HCT116 (cell line): ENCODE results near the gene FAT1. TPM values are rescaled to one million over a fixed set of nuclear protein-coding genes. Genes with fewer than 3 reads are reported as not detected.

Experiments
- ATAC-seq: fragments of 200-7000 bp; cut with Tn5 transposase; 2 replicates; pipeline ENCODE4 v1.9.1; 2020; ENCODE audit warnings: mild to moderate bottlenecking, moderate library complexity
- BruUV-seq: library from RNA; stranded (reverse); fragments of 400-500 nt; replicated peaks from 2 replicates; lab custom pipeline; 2021; lab: Mats Ljungman, UMichigan
- CTCF ChIA-PET: fragments of 300-600 bp; sonication (Branson Sonifier 250); formaldehyde crosslinking; loops from one replicate; lab custom pipeline; 2021; ENCODE audit warnings: antibody characterized with exemption; lab: Charles Lee
- POLR2A ChIA-PET: fragments of 300-600, 350-600 bp; sonication (Branson Sonifier 250); formaldehyde crosslinking; loops from one replicate; lab custom pipeline; 2021; ENCODE audit warnings: antibody characterized with exemption; lab: Charles Lee
- RAD21 ChIA-PET, 2 experiments: fragments of 300-600 bp; sonication (Branson Sonifier 250); formaldehyde crosslinking; loops; one replicate each; lab custom pipeline; 2023; ENCODE audit warnings: low total read pairs in 2 of 2; ENCODE audit not compliant: uncharacterized antibody in 2 of 2, unreplicated experiment in 2 of 2, low non-redundant PET in 1 of 2; lab: Charles Lee
- DNase-seq: peaks from one replicate; pipeline ENCODE4 v3.0.0-alpha.2; 2010; ENCODE audit warnings: low read depth, low spot score
- H2AFZ ChIP-seq: fragments of 200-600 bp; shearing (Covaris generic), sonication (generic); 2 replicates; pipeline ENCODE4 v1.6.1; 2017; ENCODE audit warnings: low read depth, mixed run types, mixed read lengths, antibody characterized with exemption, low read length; ENCODE audit not compliant: poor library complexity, severe bottlenecking
- H3K27ac ChIP-seq: 2 replicates; pipeline ENCODE4 v1.5.1; 2012; ENCODE audit warnings: low read depth, low read length
- H3K27me3 ChIP-seq: fragments of 200-600 bp; sonication (generic); 2 replicates; pipeline ENCODE4 v1.6.1; 2016; ENCODE audit warnings: mixed run types, low read length, mixed read lengths; ENCODE audit not compliant: insufficient read depth
- H3K36me3 ChIP-seq, 2 experiments: fragments of 200-500 bp in 1 of 2; fragments of 200-600 bp in 1 of 2; sonication (Bioruptor generic) in 1 of 2; sonication (generic) in 1 of 2; 2 replicates each; pipeline versions ENCODE4 v1.5.1 to v1.6.1; 2014 to 2016; ENCODE audit warnings: low read length in 2 of 2, inconsistent platforms in 1 of 2, mixed read lengths in 1 of 2, mixed run types in 1 of 2; ENCODE audit not compliant: insufficient read depth in 2 of 2, control insufficient read depth in 1 of 2
- H3K4me1 ChIP-seq, 2 experiments: fragments of 200-600 bp in 1 of 2; sonication (generic) in 1 of 2; 2 replicates each; pipeline versions ENCODE4 v1.5.1 to v1.6.1; 2012 to 2017; ENCODE audit warnings: low read length in 2 of 2, inconsistent platforms in 1 of 2, mild to moderate bottlenecking in 1 of 2, mixed read lengths in 1 of 2, mixed run types in 1 of 2, moderate library complexity in 1 of 2; ENCODE audit not compliant: insufficient read depth in 2 of 2, control insufficient read depth in 1 of 2
- H3K4me2 ChIP-seq: fragments of 200-600 bp; sonication (generic); 2 replicates; pipeline ENCODE4 v1.6.1; 2017; ENCODE audit warnings: mixed run types, low read length, mixed read lengths
- H3K4me3 ChIP-seq, 2 experiments: fragments of 200-600 bp in 1 of 2; sonication (generic) in 1 of 2; replicated peaks in 1 of 2; 2 replicates each; pipeline ENCODE4 v1.5.1; 2011 to 2016; ENCODE audit warnings: low read length in 2 of 2, control low read depth in 1 of 2, low read depth in 1 of 2, mild to moderate bottlenecking in 1 of 2, mixed read lengths in 1 of 2, mixed run types in 1 of 2
- H3K79me2 ChIP-seq: fragments of 200-600 bp; sonication (generic); 2 replicates; pipeline ENCODE4 v1.6.1; 2017; ENCODE audit warnings: mild to moderate bottlenecking, mixed run types, low read length, moderate library complexity, mixed read lengths; ENCODE audit not compliant: insufficient read depth
- H3K9ac ChIP-seq: fragments of 200-600 bp; sonication (generic); 2 replicates; pipeline ENCODE4 v1.6.1; 2016; ENCODE audit warnings: low read length, mixed read lengths
- H3K9me2 ChIP-seq: fragments of 200-600 bp; sonication (generic), shearing (Covaris generic); 2 replicates; pipeline ENCODE4 v1.6.1; 2017; ENCODE audit warnings: mixed run types, mild to moderate bottlenecking, moderate library complexity; ENCODE audit not compliant: insufficient read depth
- H3K9me3 ChIP-seq, 2 experiments: fragments of 200-500 bp in 1 of 2; fragments of 200-600 bp in 1 of 2; sonication (Bioruptor generic) in 1 of 2; sonication (generic) in 1 of 2; 2 replicates each; pipeline ENCODE4 v1.6.1; 2014 to 2017; ENCODE audit warnings: low read length in 2 of 2, mixed read lengths in 2 of 2, inconsistent platforms in 1 of 2, low read depth in 1 of 2, mild to moderate bottlenecking in 1 of 2, mixed run types in 1 of 2, moderate library complexity in 1 of 2; ENCODE audit not compliant: control insufficient read depth in 1 of 2, insufficient read depth in 1 of 2
- H4K20me1 ChIP-seq: fragments of 200-600 bp; sonication (generic), shearing (Covaris generic); 2 replicates; pipeline ENCODE4 v1.6.1; 2017; ENCODE audit warnings: mixed run types, mild to moderate bottlenecking, moderate library complexity; ENCODE audit not compliant: insufficient read depth
- EZH2phosphoT487 ChIP-seq: fragments of 200-600 bp; IDR thresholded peaks from 2 replicates; pipeline ENCODE4 v1.6.1; 2018; ENCODE audit warnings: antibody characterized with exemption, borderline replicate concordance
- JUND ChIP-seq: IDR thresholded peaks from 2 replicates; pipeline ENCODE4 v1.6.1; 2012
- POLR2A ChIP-seq: IDR thresholded peaks from 2 replicates; pipeline ENCODE4 v1.7.0; 2011; ENCODE audit warnings: borderline replicate concordance; ENCODE audit not compliant: insufficient read depth, insufficient read length; ENCODE audit errors: extremely low read depth
- POLR2AphosphoS5 ChIP-seq: IDR thresholded peaks from 2 replicates; pipeline ENCODE4 v1.6.1; 2011; ENCODE audit warnings: mild to moderate bottlenecking, low read depth, low read length, moderate library complexity
- SIN3A ChIP-seq: IDR thresholded peaks from 2 replicates; pipeline ENCODE4 v1.6.1; 2012; ENCODE audit warnings: low read depth
- SP1 ChIP-seq: IDR thresholded peaks from 2 replicates; pipeline ENCODE4 v1.6.1; 2012; ENCODE audit warnings: low read depth
- SRF ChIP-seq: IDR thresholded peaks from 2 replicates; pipeline ENCODE4 v1.6.1; 2012; ENCODE audit warnings: low read depth
- TCF7L2 ChIP-seq: IDR thresholded peaks from 2 replicates; pipeline ENCODE4 v1.7.0; 2011; ENCODE audit warnings: borderline replicate concordance, inconsistent platforms; ENCODE audit not compliant: insufficient read depth, insufficient read length; ENCODE audit errors: extremely low read depth
- YY1 ChIP-seq: IDR thresholded peaks from 2 replicates; pipeline ENCODE4 v1.6.1; 2011; ENCODE audit warnings: low read length, low read depth, moderate library complexity, mild to moderate bottlenecking; ENCODE audit not compliant: insufficient replicate concordance; ENCODE audit errors: extremely low read depth
- ZFX ChIP-seq: fragments of 450-650 bp; IDR thresholded peaks from 2 replicates; pipeline ENCODE4 v1.6.1; 2017
- intact Hi-C: fragments of 100-400 bp; cut with micrococcal nuclease; formaldehyde crosslinking; loops from 2 replicates; pipeline ENCODE4 v1.10.0; 2022
- total RNA-seq: library from RNA; stranded (reverse); gene quantifications from one replicate; pipeline ENCODE4 v1.2.1, GENCODE V29; 2021; ENCODE audit not compliant: unreplicated experiment
- TF ChIP-seq, protein P1 (sequence below): IDR thresholded peaks from 2 replicates; pipeline ENCODE4 v1.6.1; 2012; ENCODE audit warnings: low read depth
- TF ChIP-seq, protein P2 (sequence below): IDR thresholded peaks from 2 replicates; pipeline ENCODE4 v1.6.1; 2012
- TF ChIP-seq, protein P3 (sequence below): IDR thresholded peaks from 2 replicates; pipeline ENCODE4 v1.6.1; 2012
- TF ChIP-seq, protein P4 (sequence below), 3 experiments: fragments of 200-600 bp in 1 of 3; sonication (generic) in 1 of 3; IDR thresholded peaks in 2 of 3; conservative IDR thresholded peaks in 1 of 3; 2 replicates each; pipeline ENCODE4 v1.5.1; 2012 to 2017; ENCODE audit warnings: low read depth in 2 of 3, low read length in 2 of 3, antibody characterized with exemption in 1 of 3, borderline replicate concordance in 1 of 3, control low read depth in 1 of 3, mild to moderate bottlenecking in 1 of 3, mixed read lengths in 1 of 3, mixed run types in 1 of 3, moderate library complexity in 1 of 3; ENCODE audit not compliant: insufficient read depth in 1 of 3

Gene FAT1
- total RNA-seq, 1 experiment from 2014 or later: 676 TPM

DNA sequence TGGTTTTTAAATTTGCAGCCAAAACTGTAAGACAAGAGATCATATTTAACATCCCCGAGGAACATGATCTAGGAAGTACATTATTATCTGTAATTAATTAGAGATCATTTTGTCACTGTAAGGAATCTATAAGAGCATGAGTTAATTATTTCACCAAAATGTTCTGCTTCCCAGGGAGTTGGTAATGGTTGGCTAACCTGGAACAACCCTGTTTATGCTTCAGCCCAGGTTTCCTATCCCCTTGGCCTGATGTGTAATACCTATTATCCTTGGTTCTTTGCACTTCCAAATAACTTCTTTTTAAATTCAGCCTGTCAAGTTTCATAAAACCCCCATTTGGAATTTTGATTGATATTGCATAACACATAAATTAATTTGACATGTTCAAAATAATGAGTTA is 161.9 kb downstream of the FAT1 start:
- POLR2A ChIA-PET: no interaction called here
- no peaks in the 10 kb centered on the region for H4K20me1 ChIP-seq
- intact Hi-C loops: no loop called here

More for the DNA sequence above, 161.9 kb downstream of the FAT1 start:
- ATAC-seq (no peak), DNase-seq (no peak)
- Histone ChIP-seq H3K79me2 (no peaks in the 10 kb centered on the region), H3K9me2 (no peaks in the 10 kb centered on the region), H3K27ac (no peak overlapping the region), H3K4me1 (peaks cover 0 to 8% of the 10 kb centered on the region in 2 experiments; a peak in 1 of 4 replicates), H3K9me3 (no peaks in the 10 kb centered on the region), H3K4me3 (no peak overlapping the region), H3K36me3 (no peaks in the 10 kb centered on the region), H2AFZ (no peak overlapping the region), H3K4me2 (no peak overlapping the region), H3K27me3 (no peaks in the 10 kb centered on the region), H3K9ac (no peak overlapping the region)
- RAD21 ChIA-PET: no interaction called here
- TF ChIP-seq SP1 (no peak), EZH2phosphoT487 (no peak), ZFX (no peak), POLR2AphosphoS5 (no peak), SIN3A (no peak), TCF7L2 (no peak), POLR2A (no peak), YY1 (no peak), SRF (no peak), JUND (no peak)
- TF ChIP-seq, protein P1, sequence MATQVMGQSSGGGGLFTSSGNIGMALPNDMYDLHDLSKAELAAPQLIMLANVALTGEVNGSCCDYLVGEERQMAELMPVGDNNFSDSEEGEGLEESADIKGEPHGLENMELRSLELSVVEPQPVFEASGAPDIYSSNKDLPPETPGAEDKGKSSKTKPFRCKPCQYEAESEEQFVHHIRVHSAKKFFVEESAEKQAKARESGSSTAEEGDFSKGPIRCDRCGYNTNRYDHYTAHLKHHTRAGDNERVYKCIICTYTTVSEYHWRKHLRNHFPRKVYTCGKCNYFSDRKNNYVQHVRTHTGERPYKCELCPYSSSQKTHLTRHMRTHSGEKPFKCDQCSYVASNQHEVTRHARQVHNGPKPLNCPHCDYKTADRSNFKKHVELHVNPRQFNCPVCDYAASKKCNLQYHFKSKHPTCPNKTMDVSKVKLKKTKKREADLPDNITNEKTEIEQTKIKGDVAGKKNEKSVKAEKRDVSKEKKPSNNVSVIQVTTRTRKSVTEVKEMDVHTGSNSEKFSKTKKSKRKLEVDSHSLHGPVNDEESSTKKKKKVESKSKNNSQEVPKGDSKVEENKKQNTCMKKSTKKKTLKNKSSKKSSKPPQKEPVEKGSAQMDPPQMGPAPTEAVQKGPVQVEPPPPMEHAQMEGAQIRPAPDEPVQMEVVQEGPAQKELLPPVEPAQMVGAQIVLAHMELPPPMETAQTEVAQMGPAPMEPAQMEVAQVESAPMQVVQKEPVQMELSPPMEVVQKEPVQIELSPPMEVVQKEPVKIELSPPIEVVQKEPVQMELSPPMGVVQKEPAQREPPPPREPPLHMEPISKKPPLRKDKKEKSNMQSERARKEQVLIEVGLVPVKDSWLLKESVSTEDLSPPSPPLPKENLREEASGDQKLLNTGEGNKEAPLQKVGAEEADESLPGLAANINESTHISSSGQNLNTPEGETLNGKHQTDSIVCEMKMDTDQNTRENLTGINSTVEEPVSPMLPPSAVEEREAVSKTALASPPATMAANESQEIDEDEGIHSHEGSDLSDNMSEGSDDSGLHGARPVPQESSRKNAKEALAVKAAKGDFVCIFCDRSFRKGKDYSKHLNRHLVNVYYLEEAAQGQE: no peak
- TF ChIP-seq, protein P2, sequence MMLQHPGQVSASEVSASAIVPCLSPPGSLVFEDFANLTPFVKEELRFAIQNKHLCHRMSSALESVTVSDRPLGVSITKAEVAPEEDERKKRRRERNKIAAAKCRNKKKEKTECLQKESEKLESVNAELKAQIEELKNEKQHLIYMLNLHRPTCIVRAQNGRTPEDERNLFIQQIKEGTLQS: no peak
- TF ChIP-seq, protein P3, sequence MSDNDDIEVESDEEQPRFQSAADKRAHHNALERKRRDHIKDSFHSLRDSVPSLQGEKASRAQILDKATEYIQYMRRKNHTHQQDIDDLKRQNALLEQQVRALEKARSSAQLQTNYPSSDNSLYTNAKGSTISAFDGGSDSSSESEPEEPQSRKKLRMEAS: no peak
- TF ChIP-seq, protein P4, sequence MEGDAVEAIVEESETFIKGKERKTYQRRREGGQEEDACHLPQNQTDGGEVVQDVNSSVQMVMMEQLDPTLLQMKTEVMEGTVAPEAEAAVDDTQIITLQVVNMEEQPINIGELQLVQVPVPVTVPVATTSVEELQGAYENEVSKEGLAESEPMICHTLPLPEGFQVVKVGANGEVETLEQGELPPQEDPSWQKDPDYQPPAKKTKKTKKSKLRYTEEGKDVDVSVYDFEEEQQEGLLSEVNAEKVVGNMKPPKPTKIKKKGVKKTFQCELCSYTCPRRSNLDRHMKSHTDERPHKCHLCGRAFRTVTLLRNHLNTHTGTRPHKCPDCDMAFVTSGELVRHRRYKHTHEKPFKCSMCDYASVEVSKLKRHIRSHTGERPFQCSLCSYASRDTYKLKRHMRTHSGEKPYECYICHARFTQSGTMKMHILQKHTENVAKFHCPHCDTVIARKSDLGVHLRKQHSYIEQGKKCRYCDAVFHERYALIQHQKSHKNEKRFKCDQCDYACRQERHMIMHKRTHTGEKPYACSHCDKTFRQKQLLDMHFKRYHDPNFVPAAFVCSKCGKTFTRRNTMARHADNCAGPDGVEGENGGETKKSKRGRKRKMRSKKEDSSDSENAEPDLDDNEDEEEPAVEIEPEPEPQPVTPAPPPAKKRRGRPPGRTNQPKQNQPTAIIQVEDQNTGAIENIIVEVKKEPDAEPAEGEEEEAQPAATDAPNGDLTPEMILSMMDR (IDR thresholded peaks at IDR 0.05 in 2 of 3, conservative IDR thresholded peaks at IDR 0.05 in 1 of 3; ENCODE audit: borderline replicate concordance in 1 of 3, insufficient read depth in 1 of 3, low read depth in 2 of 3, low read length in 2 of 3): no peak
- CTCF ChIA-PET: no interaction called here
- no TSS peak for BruUV-seq
